Neural progenitor cell (in vitro differentiated cells): Measurements from ENCODE around the gene STRN4. TPM values are rescaled to one million over a fixed set of nuclear protein-coding genes. Genes with fewer than 3 reads are reported as not detected.

Experiments used
- DNase-seq: peaks from one replicate; pipeline ENCODE4 v3.0.0-alpha.2; 2016; ENCODE audit warnings: low spot score
- H2AFZ ChIP-seq: fragments of 200-600 bp; sonication (generic); replicated peaks from 2 replicates; pipeline ENCODE4 v1.6.1; 2016; ENCODE audit warnings: antibody characterized with exemption
- H3F3A ChIP-seq: fragments of 200-600 bp; sonication (generic); 2 replicates; pipeline ENCODE4 v1.6.1; 2016; ENCODE audit warnings: antibody characterized with exemption, low read depth
- H3K27ac ChIP-seq: fragments of 200-600 bp; sonication (generic); 2 replicates; pipeline ENCODE4 v1.5.1; 2016; ENCODE audit warnings: mild to moderate bottlenecking
- H3K27me3 ChIP-seq: fragments of 200-600 bp; sonication (generic); 2 replicates; pipeline ENCODE4 v1.6.1; 2016; ENCODE audit warnings: mild to moderate bottlenecking, moderate library complexity
- H3K36me3 ChIP-seq: fragments of 200-600 bp; sonication (generic); 2 replicates; pipeline ENCODE4 v1.5.1; 2016
- H3K4me1 ChIP-seq: fragments of 200-600 bp; sonication (generic); 2 replicates; pipeline ENCODE4 v1.6.1; 2016; ENCODE audit warnings: mixed run types
- H3K4me2 ChIP-seq: fragments of 200-600 bp; sonication (generic); 2 replicates; pipeline ENCODE4 v1.6.1; 2016
- H3K4me3 ChIP-seq: fragments of 200-600 bp; sonication (generic); 2 replicates; pipeline ENCODE4 v1.5.1; 2016
- H3K79me2 ChIP-seq: fragments of 200-600 bp; sonication (generic); 2 replicates; pipeline ENCODE4 v1.6.1; 2016; ENCODE audit warnings: low read depth
- H3K9ac ChIP-seq: fragments of 200-600 bp; sonication (generic); 2 replicates; pipeline ENCODE4 v1.6.1; 2016
- H3K9me3 ChIP-seq: fragments of 200-600 bp; sonication (generic); 2 replicates; pipeline ENCODE4 v1.5.1; 2016; ENCODE audit warnings: low read depth
- H4K20me1 ChIP-seq: fragments of 200-600 bp; sonication (generic); 2 replicates; pipeline ENCODE4 v1.6.1; 2016; ENCODE audit warnings: low read depth
- H3K27ac Mint-ChIP-seq: 3 replicates; pipeline ENCODE4 v1.8.0; 2021; ENCODE audit warnings: mixed read lengths
- H3K27me3 Mint-ChIP-seq: 2 replicates; pipeline ENCODE4 v1.8.0; 2022; ENCODE audit warnings: low read depth, mild to moderate bottlenecking, inconsistent platforms, moderate library complexity, mixed read lengths; ENCODE audit not compliant: insufficient read depth
- H3K36me3 Mint-ChIP-seq: 3 replicates; pipeline ENCODE4 v1.8.0; 2021; ENCODE audit warnings: mixed read lengths
- H3K4me1 Mint-ChIP-seq: 3 replicates; pipeline ENCODE4 v1.8.0; 2021; ENCODE audit warnings: mixed read lengths
- H3K4me3 Mint-ChIP-seq: 3 replicates; pipeline ENCODE4 v1.8.0; 2021; ENCODE audit warnings: mild to moderate bottlenecking, moderate library complexity, mixed read lengths
- H3K9me3 Mint-ChIP-seq: 3 replicates; pipeline ENCODE4 v1.8.0; 2020; ENCODE audit warnings: mixed read lengths
- CTCF ChIP-seq: fragments of 200-600 bp; sonication (generic); IDR thresholded peaks from 2 replicates; pipeline ENCODE4 v1.5.1; 2017; ENCODE audit warnings: antibody characterized with exemption, mild to moderate bottlenecking
- EZH2 ChIP-seq: fragments of 200-600 bp; sonication (generic); IDR thresholded peaks from 2 replicates; pipeline ENCODE4 v1.6.1; 2017; ENCODE audit warnings: antibody characterized with exemption, mild to moderate bottlenecking, moderate library complexity
- EZH2phosphoT487 ChIP-seq: fragments of 200-600 bp; sonication (generic); IDR thresholded peaks from 2 replicates; pipeline ENCODE4 v1.6.1; 2017; ENCODE audit warnings: antibody characterized with exemption
- total RNA-seq: library from RNA; depleted of rRNA; stranded (reverse); fragments of >200 nt; gene quantifications from 2 replicates; pipeline ENCODE4 v1.2.3, GENCODE V29; 2015; ENCODE audit warnings: low replicate concordance

Gene STRN4
- total RNA-seq, 1 donor from 2014 or later, result 54.1 TPM

GRCh38 chr19:46689358-46689757, 56.9 kb downstream of the STRN4 start:
- TF ChIP-seq CTCF, result no peak
- TF ChIP-seq EZH2, result no peak
- TF ChIP-seq EZH2phosphoT487, result no peak
- no peak for DNase-seq
- H3K4me1 Mint-ChIP-seq, result no peaks in the 10 kb centered on the region
- Histone ChIP-seq H3K79me2 (no peaks in the 10 kb centered on the region), H4K20me1 (peaks cover 7% of the 10 kb centered on the region), H3K9me3 (no peaks in the 10 kb centered on the region), H3K27ac (no peak overlapping the region), H3F3A (no peaks in the 10 kb centered on the region), H3K4me1 (no peaks in the 10 kb centered on the region), H3K4me2 (no peak overlapping the region), H3K9ac (no peak overlapping the region), H3K27me3 (no peaks in the 10 kb centered on the region), H3K4me3 (no peak overlapping the region), H2AFZ (no peak overlapping the region), H3K36me3 (peaks cover 11% of the 10 kb centered on the region)
- no peak overlapping the region for H3K27ac Mint-ChIP-seq
- H3K36me3 Mint-ChIP-seq, result peaks cover 34% of the 10 kb centered on the region
- H3K4me3 Mint-ChIP-seq, result no peak overlapping the region
- H3K27me3 Mint-ChIP-seq, result peaks cover 6% of the 10 kb centered on the region
- no peaks in the 10 kb centered on the region for H3K9me3 Mint-ChIP-seq

- TF ChIP-seq CTCF (no peak), EZH2phosphoT487 (no peak), EZH2 (no peak)
- Mint-ChIP-seq H3K27me3 (peaks cover 6% of the 10 kb centered on the region), H3K4me1 (no peaks in the 10 kb centered on the region), H3K4me3 (no peak overlapping the region), H3K27ac (no peak overlapping the region), H3K36me3 (peaks cover 33% of the 10 kb centered on the region), H3K9me3 (no peaks in the 10 kb centered on the region)
- no peak overlapping the region for H3K4me2 ChIP-seq
- no peak overlapping the region for H3K9ac ChIP-seq
- peaks cover 8% of the 10 kb centered on the region for H3K36me3 ChIP-seq
- H3K4me3 ChIP-seq, result no peak overlapping the region
- H2AFZ ChIP-seq, result no peak overlapping the region
- H3K9me3 ChIP-seq, result no peaks in the 10 kb centered on the region
- no peak for DNase-seq
- H4K20me1 ChIP-seq, result no peaks in the 10 kb centered on the region
- no peaks in the 10 kb centered on the region for H3K79me2 ChIP-seq
- no peaks in the 10 kb centered on the region for H3K4me1 ChIP-seq
- no peak overlapping the region for H3K27ac ChIP-seq
- H3F3A ChIP-seq, result no peaks in the 10 kb centered on the region
- no peaks in the 10 kb centered on the region for H3K27me3 ChIP-seq
These were observed 58.7 kb downstream of the STRN4 start for GRCh38 chr19:46687438-46688145.

GRCh38 chr19:46685189-46685588, 61.1 kb downstream of the STRN4 start:
- Histone ChIP-seq H3K36me3 (no peaks in the 10 kb centered on the region), H3K4me3 (no peak overlapping the region), H4K20me1 (no peaks in the 10 kb centered on the region), H3K27me3 (no peaks in the 10 kb centered on the region), H3K27ac (no peak overlapping the region), H3K9ac (no peak overlapping the region), H3K79me2 (no peaks in the 10 kb centered on the region), H3K4me1 (no peaks in the 10 kb centered on the region), H3K9me3 (no peaks in the 10 kb centered on the region), H3K4me2 (no peak overlapping the region), H3F3A (no peaks in the 10 kb centered on the region), H2AFZ (no peak overlapping the region)
- H3K4me3 Mint-ChIP-seq, result no peak overlapping the region
- no peak for DNase-seq
- no peaks in the 10 kb centered on the region for H3K27me3 Mint-ChIP-seq
- no peaks in the 10 kb centered on the region for H3K9me3 Mint-ChIP-seq
- H3K27ac Mint-ChIP-seq, result no peak overlapping the region
- peaks cover 12% of the 10 kb centered on the region for H3K36me3 Mint-ChIP-seq
- no peaks in the 10 kb centered on the region for H3K4me1 Mint-ChIP-seq
- TF ChIP-seq EZH2 (no peak), EZH2phosphoT487 (no peak), CTCF (no peak)
